Activated naive CD4-positive, alpha-beta T cell treated with anti-CD3 and anti-CD28 coated beads, Interleukin-2, amount 50 U/mL, for 72 hours (primary cell): ENCODE measurements around the gene HDAC7. TPM values are rescaled to one million over a fixed set of nuclear protein-coding genes. Genes with fewer than 3 reads are reported as not detected.
"Not testable (repeated sequence)": the region's sequence is repeated elsewhere in the genome, so short reads cannot be mapped to it uniquely, and the experiment has no call there.

Experiments
- ATAC-seq, 2 donors: fragments of 150-1000 bp; cut with Tn5 transposase; 2 replicates each; pipeline ENCODE4 v1.10.0; 2021; ENCODE audit warnings: mild to moderate bottlenecking in 2 of 2, moderate library complexity in 2 of 2
- DNase-seq, 2 donors: peaks; one replicate each; pipeline ENCODE4 v3.0.0; 2021 to 2022; ENCODE audit warnings: low spot score in 2 of 2
- H3K27ac Mint-ChIP-seq, 2 donors: one replicate each; pipeline ENCODE4 v1.8.0; 2022; ENCODE audit warnings: mild to moderate bottlenecking in 2 of 2, mixed read lengths in 2 of 2
- H3K36me3 Mint-ChIP-seq, 2 donors: one replicate each; pipeline ENCODE4 v1.8.0; 2022; ENCODE audit warnings: mixed read lengths in 2 of 2
- H3K9me3 Mint-ChIP-seq, 2 donors: one replicate each; pipeline ENCODE4 v1.8.0; 2022; ENCODE audit warnings: mixed read lengths in 2 of 2
- total RNA-seq, 2 donors: library from RNA; stranded (reverse); gene quantifications; one replicate each; pipeline ENCODE4 v1.2.3, GENCODE V29; 2022

HDAC7 gene
- total RNA-seq, 2 donors from 2014 or later: 285 to 334 TPM

DNA sequence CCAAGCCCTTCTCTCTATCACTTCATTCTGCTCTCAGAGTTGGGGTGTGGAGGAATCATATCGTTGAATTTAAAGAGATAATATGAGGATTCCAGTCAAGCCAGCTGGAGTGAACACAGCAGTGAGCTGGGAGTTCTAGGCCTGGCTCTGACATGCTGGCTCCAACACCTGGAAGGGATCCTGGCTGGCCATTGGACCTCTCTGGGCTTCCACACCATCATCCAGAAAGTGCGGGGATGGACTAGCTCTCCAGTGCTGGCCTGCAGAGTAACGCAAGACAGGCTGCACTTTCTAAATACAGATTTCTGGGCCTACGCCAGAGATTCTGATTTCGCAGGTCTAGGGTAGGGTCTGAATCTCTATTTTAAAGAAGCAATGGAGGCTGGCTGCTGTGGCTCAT lies 34.8 kb upstream of the HDAC7 start:
- peak overlapping the region in 1 of 2 donors; percentile 29 for H3K27ac Mint-ChIP-seq
- H3K9me3 Mint-ChIP-seq: no peaks in the 10 kb centered on the region
- peak in 1 of 2 donors; percentile 20 for DNase-seq
- peaks cover 53 to 59% of the 10 kb centered on the region in 2 donors for H3K36me3 Mint-ChIP-seq
- ATAC-seq: no peak

DNA sequence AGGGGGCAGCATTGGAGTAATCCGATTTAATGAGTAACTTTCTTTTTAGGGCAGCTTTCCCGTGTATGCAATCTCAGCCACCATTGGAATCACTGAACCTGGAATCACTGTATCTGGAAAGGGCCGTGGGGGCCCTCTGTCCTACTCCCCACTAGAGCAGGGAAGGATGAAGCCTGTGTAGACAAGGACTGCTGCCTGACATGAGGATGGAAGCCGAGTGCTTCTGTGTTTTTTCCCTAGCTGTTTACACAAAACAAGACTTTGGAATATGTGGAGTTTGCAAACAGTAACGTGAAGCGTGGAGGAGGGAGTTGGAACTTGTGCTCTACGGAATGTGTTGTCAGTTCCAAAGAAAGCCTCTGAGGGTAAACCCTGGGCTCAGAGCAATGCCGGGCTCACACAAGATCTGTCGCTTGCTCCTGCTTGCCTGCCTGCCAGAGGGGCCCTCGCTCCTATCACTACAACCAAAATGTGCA lies 32.4 kb upstream of the HDAC7 start:
- DNase-seq (no peak), ATAC-seq (no peak)
- Mint-ChIP-seq H3K9me3 (no peaks in the 10 kb centered on the region), H3K36me3 (peaks cover 44 to 45% of the 10 kb centered on the region in 2 donors), H3K27ac (peak overlapping the region in 1 of 2 donors; percentile 48)

DNA sequence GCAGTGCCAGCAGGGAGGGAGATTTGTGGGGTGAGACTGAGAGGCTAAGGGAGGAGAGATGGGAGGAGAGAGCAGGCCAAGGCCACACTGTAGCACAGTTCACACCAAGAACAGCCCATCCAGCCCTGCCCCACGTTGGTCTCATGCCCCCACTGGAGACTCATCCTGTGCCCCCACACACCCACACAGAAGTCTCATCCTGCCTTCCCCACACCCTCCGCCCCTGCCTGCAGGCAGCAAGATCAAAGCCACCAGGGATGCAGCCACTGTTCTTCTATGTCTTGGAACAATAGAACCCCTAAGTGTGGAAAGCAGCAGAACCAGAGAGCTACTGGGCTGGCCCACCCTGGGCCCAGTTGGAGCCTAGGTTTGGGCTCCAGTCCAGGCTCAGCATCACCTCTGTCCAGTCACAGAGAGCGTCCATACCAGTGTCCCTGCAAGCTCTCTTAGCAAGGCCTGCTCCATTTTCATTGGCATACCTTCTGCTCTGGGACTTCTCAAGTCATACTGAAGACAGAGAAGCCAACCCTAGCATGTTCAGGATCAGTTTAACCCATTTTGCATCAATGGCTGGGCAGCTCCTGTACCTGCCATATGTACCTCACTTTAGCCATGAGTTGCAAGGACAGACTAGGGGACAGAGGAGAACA lies 31.7 kb upstream of the HDAC7 start:
- H3K36me3 Mint-ChIP-seq: peaks cover 44 to 48% of the 10 kb centered on the region in 2 donors
- peak; percentile 31 to 48 for ATAC-seq
- peak overlapping the region in 1 of 2 donors; percentile 72 for H3K27ac Mint-ChIP-seq

DNA sequence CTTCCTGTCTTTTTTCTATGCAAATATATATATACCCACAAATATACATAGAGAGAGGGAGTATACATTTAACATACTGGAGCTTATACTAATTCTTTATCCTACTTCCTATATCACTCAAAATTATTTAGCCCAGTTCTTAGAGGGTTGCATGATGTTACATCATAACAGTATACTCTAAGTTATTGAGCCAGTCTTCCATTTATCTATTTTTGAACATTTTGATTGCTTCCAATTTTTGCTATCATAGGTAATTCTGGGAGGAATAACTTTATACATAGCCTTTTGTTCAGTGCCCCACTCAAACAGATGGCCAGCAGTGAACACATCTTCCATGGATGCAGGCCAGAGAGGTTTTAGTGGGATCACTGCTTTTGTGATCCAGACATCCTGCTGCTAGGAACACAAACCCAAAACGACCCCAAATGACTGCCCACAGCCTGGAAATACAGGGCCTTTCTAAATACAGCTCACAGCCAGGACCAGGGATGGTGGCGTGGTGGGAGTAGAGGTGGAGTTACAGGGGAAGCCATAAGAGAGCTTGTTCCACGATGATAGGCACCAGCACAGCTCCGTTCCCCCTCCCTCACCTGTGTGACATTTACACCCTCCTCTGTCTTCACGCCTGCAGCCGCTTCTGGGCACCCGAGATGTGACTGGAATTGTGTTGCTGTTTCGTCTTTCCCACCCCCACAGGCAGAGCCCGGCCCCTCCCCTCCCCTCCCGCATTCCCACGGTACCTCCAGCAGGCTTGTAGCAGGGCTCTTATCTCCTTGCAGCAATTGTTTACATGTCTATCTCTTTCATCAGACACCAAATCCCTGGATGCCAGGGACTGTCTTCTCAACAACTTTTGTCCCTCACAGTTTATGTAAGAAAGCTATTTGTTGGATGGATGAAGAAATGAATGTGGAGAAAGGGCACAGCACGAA lies 30.7 kb upstream of the HDAC7 start:
- ATAC-seq (no peak), DNase-seq (peak in 1 of 2 donors; percentile 33)
- Mint-ChIP-seq H3K9me3 (no peaks in the 10 kb centered on the region), H3K27ac (peak overlapping the region in 1 of 2 donors; percentile 82), H3K36me3 (peaks cover 46 to 54% of the 10 kb centered on the region in 2 donors)

More for the DNA sequence above, 31.7 kb upstream of the HDAC7 start:
- no peaks in the 10 kb centered on the region for H3K9me3 Mint-ChIP-seq
- DNase-seq: no peak

DNA sequence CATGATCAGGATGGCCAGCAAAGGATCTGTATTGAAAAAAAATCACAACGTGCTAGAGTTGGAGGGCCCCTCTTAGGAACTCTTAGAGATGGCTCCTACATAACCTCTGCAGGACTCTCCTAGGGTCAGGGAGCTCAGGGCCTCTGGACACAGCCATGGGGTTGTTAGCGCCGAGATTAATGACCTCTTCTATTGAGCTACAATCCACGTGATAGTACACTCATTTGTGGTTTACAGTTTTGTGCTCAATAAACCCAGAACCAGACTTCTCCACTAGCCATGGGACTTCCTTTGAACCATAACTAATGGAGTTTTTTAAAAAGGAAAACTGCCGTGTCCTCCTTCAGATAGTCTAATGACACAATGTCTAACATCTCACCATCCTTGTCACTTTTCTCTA lies 29.6 kb upstream of the HDAC7 start:
- H3K27ac Mint-ChIP-seq: no peak overlapping the region
- no peaks in the 10 kb centered on the region for H3K9me3 Mint-ChIP-seq
- DNase-seq (no peak), ATAC-seq (no peak)
- peaks cover 51 to 59% of the 10 kb centered on the region in 2 donors for H3K36me3 Mint-ChIP-seq

DNA sequence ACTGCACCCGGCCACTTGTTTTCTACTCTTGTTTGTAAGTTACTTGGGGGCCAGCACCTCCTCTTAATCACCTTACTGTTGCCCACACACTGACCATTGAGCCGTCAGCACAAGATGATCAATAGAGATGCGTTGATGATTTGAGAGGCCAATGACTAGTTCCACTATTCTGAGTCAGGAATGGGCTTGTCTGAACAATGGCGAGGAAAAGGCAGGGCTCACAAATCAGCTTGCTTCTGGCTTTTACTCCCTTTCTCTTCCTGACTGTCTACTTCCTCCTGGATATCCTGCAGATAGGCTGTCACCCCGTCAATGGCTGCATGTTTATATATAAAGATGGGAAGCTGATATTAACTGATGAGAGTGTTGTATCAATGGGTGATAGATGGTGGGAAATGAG lies 29.1 kb upstream of the HDAC7 start:
- no peak for DNase-seq
- H3K36me3 Mint-ChIP-seq: peaks cover 51 to 59% of the 10 kb centered on the region in 2 donors
- no peaks in the 10 kb centered on the region for H3K9me3 Mint-ChIP-seq
- H3K27ac Mint-ChIP-seq: peak overlapping the region in 1 of 2 donors; percentile 47
- ATAC-seq: no peak

DNA sequence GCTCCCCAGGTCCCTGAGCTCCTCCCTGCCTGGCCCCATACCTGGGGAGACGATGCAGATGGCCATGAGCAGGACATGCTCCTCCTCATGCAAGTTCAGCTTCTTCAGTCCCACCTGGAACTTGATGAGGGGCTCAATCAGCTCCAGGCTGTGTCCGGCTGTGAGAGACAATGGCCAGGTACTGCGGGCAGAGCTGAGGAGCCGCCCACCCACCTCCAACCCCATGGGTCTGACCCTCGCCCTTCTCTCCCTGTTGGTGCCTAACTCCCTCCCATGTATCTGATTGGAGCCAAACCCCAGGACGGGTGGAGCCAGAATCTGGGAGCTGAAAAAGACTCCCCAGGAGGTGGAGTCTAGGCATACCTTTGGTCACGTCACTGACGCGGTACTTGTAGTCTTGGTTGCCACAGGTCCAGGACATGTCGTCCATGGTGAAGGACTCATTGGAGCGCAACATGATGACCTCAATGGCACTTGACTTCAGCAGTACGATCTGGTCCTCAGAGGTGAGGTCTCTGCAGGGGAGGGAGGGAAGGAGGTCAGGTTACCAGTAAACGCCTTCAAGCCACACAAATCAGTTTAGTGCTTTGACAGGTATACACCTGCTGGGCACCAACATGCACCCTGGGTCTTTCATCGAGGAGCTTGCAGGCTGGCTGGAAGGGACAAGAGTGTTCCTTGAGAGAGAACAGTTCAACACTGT lies 26.7 kb upstream of the HDAC7 start:
- Mint-ChIP-seq H3K9me3 (no peaks in the 10 kb centered on the region), H3K27ac (peak overlapping the region; percentile 25 to 40), H3K36me3 (peaks cover 38 to 54% of the 10 kb centered on the region in 2 donors)
- DNase-seq: no peak
- ATAC-seq: no peak

DNA sequence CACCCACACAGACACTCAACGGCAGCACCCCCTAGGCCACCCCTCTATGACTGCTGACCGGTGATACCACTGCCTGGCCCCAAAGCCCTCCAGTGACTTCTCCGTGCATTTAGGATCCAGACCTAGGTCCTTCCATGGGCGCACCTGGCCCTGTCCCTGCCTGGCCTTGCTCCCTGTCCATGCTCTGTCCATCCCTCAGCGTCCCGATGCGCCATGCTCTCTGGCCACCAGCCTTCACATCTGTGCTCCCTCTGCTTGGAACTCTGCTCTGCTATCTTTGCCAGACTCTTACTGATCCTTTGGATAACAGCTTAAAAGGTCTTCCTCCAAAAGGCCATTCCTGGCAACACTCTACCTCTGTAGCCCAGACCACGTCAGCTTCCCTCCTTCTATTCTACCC lies 25.4 kb upstream of the HDAC7 start:
- H3K36me3 Mint-ChIP-seq: peaks cover 27 to 40% of the 10 kb centered on the region in 2 donors
- DNase-seq (no peak), ATAC-seq (no peak)
- H3K9me3 Mint-ChIP-seq: no peaks in the 10 kb centered on the region
- peak overlapping the region; percentile 37 to 73 for H3K27ac Mint-ChIP-seq

DNA sequence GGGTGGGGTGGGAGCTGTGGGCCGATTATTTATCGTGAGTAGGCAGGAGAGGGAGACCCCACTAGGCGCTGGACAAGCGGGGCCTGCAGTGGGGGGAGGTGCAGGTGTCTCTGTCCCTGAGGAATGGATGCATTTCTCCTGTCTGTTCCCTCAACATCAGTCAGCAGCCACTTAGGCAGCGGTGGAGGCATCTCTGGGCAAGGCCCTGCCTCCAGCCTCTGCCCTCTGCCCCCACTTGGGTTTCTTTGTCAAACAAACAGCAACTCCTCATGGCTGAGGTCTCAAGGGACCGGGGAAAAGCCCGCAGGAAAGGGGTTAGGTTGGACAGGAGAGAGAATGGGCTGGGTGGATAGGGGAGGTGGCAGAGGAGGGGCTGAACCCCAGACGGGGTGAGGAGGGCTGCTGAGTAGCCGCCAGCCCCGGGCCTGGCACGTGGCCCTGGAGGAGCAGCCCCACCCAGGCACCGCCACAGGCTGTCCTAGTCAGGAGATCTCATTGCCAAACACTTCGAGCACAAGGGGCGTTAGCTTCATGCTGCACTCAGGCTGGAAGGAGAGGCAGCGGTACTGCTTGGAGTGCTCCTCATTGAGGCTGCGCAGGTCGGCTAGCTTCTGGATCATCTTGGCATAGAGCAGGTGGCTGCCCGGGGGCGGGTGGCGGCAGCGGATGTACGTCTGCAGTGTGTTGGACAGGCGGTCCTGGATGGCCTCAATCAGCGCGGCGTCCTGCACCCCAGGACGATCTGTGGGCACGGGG lies 24.7 kb upstream of the HDAC7 start:
- DNase-seq (no peak), ATAC-seq (peak in 1 of 2 donors; percentile 14)
- H3K9me3 Mint-ChIP-seq: no peaks in the 10 kb centered on the region
- H3K36me3 Mint-ChIP-seq: peaks cover 25 to 36% of the 10 kb centered on the region in 2 donors
- H3K27ac Mint-ChIP-seq: peak overlapping the region in 1 of 2 donors; percentile 73

DNA sequence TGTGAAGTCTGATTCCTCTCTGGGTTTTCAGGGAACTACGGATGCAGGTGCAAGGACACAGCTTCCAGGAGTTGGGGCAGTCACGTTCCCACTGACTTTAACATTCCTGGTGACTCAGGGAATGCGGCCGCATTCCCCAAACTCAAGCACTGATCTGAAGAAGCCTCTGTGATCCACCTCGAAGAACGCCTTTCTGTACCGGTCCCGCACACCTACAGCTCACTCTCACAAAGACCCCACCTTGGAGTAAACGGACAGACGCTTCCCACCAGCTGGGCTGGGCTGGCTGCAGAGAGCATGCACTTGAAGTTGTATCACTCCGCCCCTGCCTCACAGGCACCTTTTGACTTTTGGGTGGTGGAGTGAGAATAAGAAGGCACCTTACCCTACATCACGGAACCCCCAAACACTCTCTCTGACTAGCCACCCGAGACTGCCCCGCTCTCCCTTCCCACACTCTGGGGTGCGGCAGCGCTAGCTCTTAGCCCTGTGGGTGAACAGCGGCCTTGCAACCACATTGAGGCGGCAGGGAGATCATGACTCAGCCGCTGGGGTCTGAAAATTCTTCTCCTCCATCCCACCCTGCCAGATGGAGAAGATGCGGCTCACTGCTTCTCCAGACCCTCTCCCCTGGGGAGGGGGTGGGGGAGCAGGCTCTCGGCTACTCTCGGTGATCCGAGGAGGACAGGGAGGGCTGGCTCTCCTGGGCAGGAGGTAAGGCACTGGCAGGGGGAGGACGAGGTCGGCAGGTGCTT lies 23.7 kb upstream of the HDAC7 start:
- ATAC-seq (peak in 1 of 2 donors; percentile 5), DNase-seq (no peak)
- Mint-ChIP-seq H3K9me3 (no peaks in the 10 kb centered on the region), H3K36me3 (peaks cover 21 to 28% of the 10 kb centered on the region in 2 donors), H3K27ac (peak overlapping the region in 1 of 2 donors; percentile 58)

DNA sequence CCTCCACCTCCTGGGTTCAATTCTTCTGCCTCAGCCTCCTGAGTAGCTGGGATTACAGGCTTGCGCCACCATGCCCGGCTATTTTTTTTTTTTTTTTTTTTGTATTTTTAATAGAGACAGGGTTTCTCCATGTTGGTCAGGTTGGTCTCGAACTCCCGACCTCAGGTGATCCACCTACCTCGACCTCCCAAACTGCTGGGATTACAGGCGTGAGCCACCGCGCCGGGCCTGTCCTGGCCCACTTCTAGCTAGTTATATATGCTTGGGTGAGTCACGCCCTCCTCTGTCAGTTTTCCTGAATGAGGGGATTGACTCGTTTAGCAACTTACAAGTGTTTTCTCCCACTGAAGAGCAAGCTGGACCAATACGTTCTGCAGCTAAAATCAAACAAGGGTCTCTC lies 22.8 kb upstream of the HDAC7 start:
- peaks cover 20 to 28% of the 10 kb centered on the region in 2 donors for H3K36me3 Mint-ChIP-seq
- H3K9me3 Mint-ChIP-seq, DNase-seq, ATAC-seq: not testable (repeated sequence)
- peak overlapping the region in 1 of 2 donors; percentile 58 for H3K27ac Mint-ChIP-seq

DNA sequence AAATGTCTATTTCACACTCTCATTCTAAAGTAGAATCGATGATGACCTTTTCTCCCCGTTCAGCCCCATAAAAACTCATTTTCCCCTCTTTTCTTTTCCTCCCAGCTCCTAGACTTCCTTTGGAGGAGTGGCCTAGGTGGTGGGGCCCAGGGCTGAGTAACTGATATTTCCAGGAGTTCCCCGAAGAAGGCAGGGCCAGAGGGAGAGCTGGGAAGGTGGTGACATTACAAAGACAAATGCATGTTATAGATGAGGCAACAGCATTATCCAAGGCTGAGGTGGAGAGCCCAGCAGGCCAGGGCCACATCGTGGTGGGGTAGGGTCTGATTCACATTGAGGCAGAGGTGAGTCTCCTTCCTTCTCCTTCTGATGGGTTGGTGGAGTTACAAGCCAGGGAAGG lies 22.2 kb upstream of the HDAC7 start:
- DNase-seq: no peak
- Mint-ChIP-seq H3K27ac (peak overlapping the region; percentile 9 to 70), H3K36me3 (peaks cover 14 to 28% of the 10 kb centered on the region in 2 donors), H3K9me3 (no peaks in the 10 kb centered on the region)
- ATAC-seq: peak in 1 of 2 donors; percentile 15

DNA sequence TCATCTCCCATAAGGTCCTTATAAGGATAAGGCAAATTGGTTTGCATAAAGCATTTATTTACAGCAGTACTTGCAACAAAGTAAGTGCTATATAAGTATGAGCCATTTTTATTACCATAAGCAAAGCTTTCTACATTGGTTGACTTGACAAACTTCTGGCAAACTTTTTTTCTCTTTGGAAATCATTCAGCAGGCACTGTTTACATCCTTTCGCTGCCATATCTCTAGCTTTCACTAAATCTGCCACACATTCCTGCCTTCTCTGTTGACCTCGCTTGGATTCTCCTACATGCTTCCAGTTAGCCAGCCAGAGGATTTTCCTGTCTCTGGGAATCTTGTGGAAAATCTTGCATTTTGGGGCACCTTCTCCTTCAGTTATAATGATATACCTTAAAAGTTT lies 21.8 kb upstream of the HDAC7 start:
- Mint-ChIP-seq H3K36me3 (peaks cover 9 to 25% of the 10 kb centered on the region in 2 donors), H3K9me3 (no peaks in the 10 kb centered on the region), H3K27ac (peak overlapping the region; percentile 56 to 70)
- no peak for ATAC-seq
- DNase-seq: no peak

DNA sequence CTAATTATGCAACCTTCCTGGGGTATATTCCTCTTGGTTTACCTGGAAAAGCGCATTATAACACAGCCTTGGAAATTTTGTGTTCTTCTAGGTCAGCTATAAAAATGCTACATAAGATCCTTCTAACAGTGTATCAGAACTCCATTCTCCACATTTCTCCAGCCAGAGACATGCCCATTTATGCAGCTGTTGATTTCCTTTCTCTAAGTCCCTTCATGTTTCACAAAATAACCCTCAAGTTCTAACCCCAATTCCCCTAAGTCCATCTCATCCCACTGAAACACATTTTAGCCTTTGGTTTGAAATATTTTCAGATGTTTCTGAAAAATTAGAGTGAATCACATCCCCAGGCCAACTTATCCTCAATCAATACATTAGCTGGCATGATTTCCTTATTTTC lies 20.9 kb upstream of the HDAC7 start:
- Mint-ChIP-seq H3K27ac (peak overlapping the region; percentile 53 to 70), H3K9me3 (no peaks in the 10 kb centered on the region), H3K36me3 (peaks cover 6 to 16% of the 10 kb centered on the region in 2 donors)
- DNase-seq: no peak
- no peak for ATAC-seq

DNA sequence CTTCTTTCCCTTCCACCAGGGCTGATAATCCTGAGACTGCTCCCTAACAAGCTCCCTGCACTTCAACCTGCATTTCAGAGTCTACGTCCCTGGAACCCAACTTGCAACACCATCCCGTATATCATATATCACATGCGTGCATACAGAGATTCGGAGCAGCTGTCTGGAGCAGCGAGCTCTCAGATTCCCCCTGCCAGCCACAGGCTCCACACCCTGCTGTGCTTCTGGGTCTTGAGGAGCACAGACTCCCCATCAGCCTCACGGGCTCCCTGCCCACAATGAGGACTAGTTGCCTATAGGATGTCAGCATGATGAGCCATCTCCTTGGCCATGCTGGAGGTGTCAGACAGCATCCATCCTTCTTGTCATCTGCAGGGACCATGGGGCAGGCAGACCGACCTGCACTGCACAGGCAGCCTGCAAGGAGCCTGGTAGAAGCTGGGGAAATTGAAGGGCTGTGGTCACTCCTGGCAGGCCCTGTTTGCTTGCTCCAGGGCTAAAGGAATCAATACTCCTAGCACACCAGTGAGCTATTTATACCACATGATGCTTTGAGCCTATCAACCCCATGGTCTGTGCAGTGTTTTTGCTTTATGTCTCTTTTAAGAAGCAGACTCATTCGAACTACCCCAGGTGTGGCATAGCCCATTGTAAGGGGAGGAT lies 19.6 kb upstream of the HDAC7 start:
- DNase-seq: no peak
- ATAC-seq: peak in 1 of 2 donors; percentile 8
- Mint-ChIP-seq H3K9me3 (no peaks in the 10 kb centered on the region), H3K27ac (peak overlapping the region; percentile 25 to 70), H3K36me3 (peaks cover 0 to 9% of the 10 kb centered on the region in 2 donors)
